Activated CD8-positive, alpha-beta memory T cell treated with anti-CD3 and anti-CD28 coated beads for 1 hour (primary cell): Measurements from ENCODE around the gene SYT1.

Experiments
- DNase-seq, 2 donors: peaks; one replicate each; pipeline ENCODE4 v3.0.0-alpha.2; 2020; ENCODE audit warnings: low read depth in 1 of 2; ENCODE audit errors: extremely low read depth in 1 of 2

Gene SYT1

DNA sequence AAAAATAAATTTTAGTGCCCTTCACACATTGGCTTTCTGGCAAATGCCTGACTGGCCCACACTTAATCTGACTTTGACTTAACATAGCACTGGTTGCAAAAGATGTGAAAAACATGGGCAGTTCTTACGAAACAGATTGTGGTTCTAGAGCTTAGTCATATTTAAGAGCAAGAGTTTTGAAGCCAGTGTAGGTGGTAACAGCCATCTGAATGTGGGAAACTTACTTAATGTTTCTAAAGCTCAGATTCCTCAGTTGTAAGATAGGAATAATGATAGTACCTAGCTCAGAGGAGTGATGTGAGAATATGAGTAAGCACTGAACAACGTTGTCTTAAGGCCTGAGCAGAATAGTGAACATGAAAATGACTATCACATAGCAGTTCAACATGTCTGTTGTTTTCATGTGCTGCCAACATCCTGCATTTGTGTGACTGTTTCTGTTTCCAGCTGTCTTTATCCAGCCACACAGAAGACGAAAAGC lies 262.7 kb downstream of the SYT1 start:
- no peak for DNase-seq

DNA sequence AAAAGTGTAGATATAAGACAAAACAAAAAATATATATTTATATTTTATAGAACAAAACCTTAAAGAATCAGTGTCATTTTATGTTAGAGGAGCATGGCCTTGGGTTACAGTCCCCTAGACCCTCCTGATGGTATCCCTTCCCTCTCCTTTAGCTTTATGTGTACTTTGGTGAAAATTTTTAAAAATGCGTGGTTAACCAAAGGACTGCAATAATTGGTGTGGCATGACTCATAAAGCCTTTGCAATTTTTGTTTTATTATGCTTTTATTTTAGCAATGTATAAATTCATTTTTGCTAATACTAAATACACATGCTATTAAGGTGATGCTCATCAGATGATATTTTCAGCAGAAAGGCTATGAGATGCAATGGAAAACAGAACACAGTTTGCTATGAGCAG lies 264.4 kb downstream of the SYT1 start:
- DNase-seq: no peak

DNA sequence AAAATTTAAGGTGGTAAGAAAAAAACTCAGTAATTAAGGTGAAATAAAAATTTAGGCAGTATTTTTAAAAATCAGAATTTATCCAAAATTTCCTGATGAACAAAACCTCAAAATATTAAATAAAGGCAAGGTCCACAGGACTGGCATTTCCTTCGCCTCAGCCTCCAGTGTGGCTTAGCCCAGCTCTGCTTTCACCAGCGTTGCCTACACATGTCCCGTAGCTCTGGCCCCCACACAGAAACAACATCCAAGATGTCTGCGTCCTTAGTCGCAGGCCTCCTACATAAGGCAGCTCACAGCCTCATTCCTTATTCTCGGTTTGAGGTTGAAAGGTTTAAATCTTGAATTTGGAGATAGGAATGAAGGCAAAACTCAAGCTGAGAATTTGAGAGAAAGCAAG lies 274.3 kb downstream of the SYT1 start:
- no peak for DNase-seq

DNA sequence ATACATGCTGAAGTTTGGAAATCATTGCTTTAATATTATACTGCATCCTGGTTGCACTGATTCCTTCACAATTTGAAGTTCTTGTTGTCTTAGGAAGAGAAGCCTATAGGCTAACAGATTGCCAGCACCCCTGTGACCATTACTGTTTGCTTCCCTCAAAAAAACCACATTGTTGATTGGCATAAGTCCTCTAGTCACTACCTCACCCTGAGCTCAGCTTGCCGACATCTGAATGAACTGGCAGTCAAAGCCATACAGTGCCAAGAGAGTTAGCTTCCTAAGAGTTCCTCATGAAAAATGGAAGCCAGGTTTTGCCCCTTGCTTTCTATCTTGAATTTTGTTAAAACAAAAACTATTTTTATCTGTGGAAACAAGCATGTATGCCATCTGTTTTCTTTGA lies 276.1 kb downstream of the SYT1 start:
- DNase-seq: no peak

DNA sequence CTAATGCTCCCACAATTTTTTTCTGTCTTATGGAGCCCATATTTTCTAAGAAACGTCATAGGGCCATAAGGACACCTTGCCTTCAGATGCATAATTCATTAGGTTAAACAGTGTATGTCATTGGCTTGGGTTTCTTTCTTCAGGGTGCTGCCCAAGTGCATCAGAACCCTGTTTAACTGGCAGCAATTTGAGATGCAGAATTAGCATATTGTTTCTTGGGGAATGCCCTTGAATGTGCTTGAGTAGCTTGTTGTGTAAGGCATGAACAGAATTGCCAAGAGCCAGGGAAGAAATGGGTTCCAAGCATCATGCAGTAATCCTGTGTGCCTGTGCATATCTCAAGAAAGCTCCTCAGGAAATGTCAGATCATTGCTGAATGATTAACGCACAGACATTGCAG lies 277.2 kb downstream of the SYT1 start:
- DNase-seq: no peak

DNA sequence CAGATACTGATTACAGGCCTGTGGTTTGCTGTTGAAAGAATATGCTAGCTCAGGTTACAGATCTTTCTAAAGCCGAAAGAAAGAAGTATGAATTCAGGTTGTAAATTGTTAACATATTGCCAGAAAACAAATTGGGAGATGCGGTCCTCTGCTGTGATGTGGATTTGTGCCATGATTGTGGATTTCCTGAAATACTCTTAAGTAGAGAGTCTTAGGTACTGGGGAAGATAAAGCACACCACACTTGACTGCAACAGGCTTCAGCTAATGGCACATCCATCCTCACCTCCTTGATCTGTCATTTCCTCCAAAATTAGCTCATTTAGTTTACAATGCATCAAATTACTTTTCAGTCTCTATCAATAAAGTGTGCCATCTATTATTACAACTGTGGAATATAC lies 279.2 kb downstream of the SYT1 start:
- DNase-seq: no peak

DNA sequence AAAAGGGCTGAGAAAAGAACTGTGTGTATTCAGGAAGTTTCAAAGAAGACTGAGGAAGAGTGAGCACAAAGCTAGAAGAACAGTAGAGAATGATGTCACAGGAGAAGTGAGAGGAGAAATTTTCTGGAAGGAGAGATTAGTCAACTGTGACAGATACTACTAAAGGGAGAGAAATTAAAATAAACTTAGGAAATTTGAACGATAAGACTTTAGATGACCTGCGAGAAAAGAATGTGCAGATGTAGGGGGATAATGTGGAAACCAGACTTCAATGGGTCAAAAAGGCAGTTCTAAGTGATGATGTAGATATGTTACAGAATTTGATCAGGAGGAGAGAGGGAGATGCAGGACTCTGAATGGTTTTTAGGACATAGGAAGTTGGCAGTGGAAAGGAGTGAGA lies 287.4 kb downstream of the SYT1 start:
- no peak for DNase-seq

DNA sequence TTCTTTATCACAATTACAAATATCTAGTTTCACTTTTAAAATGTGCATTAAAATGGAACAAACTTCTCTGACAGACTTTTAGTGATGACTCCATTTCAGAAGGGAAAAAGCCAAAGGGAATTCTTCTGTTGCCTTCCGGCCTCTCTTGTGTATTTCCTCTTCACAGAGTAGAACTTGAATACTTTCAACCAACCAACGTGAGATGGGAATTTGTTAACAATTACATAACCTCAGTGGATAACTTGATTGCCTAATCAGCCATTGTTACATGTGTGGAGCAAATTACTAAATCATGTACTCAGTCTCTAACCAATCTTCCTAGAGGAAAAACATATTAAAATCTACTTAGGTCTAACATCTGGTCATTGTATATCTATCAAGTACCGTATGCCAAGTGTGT lies 291.1 kb downstream of the SYT1 start:
- no peak for DNase-seq

DNA sequence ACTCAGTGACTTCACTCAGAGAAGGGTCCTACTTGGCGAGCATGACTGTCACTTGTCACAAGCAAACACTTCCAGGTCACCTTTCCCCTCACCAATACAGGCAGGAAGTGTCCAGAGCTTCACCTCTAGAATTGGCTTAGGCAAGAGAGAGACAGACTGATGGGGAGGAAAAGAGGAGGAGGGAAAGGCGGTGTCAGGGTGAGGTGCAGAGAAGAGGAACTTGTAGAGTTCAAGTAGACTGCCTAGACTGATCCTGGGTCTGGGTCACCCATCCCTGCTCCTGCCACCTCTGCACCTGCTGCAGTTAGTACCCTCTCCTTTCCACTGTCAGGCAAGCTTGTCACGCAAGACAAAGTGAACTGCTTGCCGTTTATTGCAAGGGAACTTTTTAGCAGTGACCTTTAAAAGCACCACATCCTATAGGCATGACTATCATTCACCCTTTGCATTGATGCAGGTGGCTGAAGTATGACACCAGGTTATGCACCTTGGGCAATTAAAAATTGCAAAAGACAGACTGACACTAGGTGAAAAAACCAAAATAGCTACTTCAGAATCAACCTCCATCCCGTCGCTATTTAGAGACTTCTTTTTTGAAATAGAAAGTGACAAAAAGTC lies 292.4 kb downstream of the SYT1 start:
- no peak for DNase-seq

DNA sequence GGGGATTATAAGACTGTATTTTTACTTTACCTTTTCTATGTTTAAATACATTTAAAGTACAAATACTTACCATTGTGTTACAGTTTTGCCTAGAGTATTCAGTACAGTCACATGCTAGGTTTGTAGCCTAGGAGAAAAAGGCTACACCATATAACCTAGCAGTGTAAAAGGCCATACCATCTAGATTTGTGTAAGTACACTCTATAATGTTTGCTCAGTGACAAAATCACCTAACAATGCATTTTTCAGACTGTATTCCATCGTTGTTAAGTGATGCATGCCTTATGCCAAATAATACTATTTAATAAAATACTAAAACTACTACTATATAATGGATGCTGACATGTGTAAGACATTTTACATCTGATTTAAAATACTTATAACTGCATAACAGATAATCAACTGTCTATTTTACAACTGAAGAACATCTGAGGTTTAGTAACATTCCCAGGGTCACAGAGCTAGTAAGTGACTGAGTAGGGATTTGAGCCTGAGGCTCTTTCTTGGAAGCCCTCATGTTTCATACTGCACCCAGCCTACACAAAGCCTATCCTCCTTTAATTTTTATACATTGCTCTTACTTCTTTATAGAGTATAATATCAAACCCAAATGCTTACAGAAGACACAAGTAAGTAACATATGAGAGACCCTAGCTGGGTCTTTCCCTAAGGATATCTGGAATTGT lies 296.8 kb downstream of the SYT1 start:
- no peak for DNase-seq

DNA sequence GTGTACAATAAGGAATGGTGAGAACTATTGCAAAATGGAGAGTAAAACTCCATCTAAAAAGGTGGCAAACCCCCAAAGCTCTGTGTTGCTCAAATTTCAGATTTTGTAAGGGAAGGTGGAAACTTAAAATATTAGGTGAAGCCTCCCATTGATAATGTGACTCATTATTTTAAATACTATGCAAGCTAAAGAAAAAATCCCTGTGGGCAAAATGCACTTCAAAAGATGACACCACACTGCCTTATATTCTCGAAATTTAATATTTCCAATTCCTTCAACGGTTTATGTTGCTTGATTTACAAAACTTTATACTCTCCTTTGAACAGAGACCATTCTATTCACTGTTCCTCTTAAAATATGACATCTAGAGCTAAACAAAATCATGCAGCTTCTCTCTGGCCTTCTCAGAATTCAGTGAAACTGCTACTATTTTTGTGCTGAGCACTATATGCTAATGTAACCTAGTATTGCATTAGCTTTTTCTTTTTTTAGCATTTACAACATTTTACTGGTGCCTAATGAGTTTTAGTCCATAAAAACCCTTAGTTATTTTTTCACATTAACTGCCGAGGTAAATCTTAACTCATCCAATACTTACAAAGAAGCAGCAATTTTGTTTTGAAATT lies 297.7 kb downstream of the SYT1 start:
- DNase-seq: no peak

DNA sequence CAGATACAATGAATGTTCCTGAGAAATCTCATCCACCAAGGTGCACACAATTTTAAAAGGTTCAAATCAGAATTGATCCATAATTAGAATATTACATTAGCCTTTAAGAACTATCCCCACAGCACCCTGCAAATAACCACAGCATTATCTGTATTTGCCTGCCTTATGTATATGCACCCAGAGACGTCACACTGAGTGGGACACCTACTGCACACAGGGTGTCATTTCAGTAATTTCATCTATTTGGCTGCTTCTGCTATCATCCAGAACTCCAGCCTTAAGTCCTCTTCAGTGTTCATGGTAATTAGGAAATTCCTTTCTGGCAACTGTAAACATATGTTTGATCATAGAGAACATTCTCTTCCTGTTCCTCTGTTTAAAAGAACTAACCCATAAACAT lies 298.4 kb downstream of the SYT1 start:
- no peak for DNase-seq

DNA sequence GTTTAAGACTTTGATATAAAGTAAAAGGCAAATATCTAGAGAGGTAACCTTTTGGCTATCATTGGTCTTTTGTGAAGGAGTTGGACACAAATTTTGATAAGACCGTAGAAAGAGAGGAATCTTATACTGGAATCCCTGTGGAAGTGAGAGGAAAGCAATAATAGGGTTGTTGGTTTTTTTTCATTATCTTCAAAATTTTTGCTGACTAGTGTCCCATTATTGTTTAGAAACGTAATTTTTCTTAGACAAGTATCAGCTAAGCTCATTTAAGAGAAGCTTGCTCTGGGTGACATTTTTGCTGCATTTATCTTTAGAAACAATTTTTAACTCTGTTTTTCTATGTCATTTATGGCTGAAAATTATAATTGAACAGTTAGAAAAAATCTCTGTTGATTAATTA lies 300.3 kb downstream of the SYT1 start:
- no peak for DNase-seq

DNA sequence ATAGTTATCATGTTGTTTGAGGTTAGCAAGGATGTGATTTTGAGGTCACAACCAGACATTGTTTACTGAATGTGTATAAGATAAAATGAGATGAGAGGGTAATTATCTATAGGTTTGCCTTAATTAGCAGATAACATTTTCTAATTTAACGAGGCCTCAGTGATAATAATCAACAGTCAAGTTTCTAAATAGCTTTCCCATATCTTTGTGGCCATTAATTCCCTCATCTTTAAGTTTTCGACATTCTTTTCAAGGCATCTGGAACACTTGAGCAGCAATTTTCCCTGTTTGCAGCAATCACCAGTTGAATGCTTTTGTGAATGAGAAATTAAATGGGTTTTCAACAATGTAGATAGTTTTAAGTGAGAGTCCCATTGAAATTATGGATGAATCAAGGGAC lies 304.1 kb downstream of the SYT1 start:
- no peak for DNase-seq

DNA sequence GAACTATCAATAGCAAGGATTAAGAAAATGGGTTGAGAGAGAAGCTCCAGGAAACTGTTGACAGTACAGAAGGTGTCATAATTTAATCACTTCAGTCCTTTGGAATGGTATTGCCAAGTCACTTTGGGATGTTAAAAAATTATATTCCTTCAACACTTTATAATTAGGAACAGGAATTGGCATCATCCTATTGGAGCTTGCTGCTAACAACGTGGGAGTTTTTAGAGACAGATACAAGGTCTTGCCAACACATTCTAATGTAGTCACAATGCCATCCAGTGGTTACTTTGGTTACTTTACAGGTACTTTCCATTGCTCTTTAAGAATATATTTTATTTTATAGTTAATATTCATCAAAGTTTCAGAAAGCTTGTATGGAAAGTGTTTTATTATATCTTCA lies 310.1 kb downstream of the SYT1 start:
- DNase-seq: no peak

DNA sequence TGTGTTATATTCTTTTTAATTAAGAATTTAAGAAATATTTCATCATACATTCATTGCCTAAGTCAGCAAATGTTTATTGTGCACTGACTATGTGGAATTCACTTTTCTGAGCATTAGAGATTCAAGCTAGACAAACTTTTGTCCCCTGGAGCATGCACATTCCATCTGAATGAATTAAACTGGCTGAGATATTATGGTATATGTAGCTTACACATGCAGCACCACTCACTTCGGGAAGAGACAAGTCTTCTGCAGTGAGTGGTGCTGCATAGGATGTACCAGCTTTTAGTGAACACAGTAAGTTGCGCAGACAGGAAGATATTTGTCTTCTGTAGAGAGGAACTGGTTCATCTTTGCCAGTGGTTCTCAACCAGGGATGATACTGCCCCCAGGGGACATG lies 318.4 kb downstream of the SYT1 start:
- no peak for DNase-seq

DNA sequence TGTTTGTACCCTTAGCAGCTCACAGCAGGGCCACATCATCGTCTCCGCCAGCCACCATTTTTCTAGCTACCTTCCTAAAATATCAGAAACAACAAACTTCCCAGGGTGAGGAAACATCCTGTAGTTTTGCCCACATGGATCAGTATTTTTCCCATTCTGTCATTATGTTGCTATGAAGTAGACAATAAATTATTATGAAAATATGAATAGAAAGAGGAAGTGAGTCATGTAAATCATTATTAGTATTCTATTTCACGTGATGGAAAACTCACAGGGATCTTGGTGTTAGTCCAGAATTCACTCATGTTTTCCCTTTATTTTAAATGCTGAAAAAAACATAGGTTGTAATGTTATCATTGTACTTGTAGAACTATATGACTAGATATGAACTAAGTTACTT lies 319.4 kb downstream of the SYT1 start:
- no peak for DNase-seq

DNA sequence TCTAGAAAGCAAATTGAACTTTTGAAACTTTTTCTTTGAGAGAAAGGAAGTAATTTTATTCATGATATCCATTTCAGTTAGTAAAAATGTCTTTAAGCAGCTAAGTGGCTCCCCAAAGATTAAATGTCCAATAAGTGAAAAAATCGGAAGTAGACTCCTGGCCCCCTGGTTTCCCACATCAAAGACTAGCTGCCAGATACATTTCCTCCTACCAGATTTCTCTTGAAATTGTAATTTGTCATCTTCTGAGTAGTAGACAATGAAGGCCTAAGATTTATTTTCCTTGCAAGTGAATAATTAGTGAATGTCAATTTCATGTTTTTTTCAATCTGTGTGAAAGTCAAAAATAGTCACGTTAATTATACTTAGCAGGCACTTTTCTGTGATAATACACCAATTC lies 321.9 kb downstream of the SYT1 start:
- DNase-seq: no peak

DNA sequence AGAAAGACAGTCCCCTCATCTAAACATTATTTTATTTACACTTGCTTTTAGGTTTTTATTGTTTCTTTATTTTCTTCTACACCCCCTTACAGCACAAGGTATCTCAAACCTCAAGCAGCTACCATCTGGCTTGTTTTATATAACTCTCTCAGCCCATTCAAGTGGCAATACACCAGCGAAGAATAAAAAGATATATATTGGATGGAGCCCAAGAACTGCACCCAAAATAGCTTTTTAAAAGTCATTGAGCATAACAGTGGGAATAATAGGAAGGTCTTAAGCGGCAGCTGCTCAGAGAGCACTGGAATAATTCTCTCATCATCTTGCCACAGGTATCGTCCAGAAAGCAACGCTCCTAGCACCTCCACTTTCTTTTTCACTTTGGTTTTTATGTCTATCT lies 322.5 kb downstream of the SYT1 start:
- no peak for DNase-seq

DNA sequence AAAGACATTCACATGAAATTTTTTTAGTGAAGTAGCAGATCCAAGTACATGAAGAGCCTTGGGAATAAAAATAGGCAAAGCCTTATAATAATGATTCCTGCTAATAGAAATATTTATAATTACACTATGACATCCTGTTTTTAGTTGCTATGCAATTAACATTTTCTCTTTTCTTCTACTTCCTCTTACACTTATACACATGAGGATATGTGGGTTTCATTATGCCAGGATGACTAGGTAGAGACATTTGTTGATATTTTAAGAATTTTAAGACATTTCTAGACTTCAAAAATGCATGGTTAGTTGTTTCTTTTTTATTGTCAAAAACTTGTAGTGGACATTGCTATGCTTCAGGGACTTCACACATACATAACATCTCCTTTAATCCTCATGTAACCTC lies 326.8 kb downstream of the SYT1 start:
- DNase-seq: no peak

DNA sequence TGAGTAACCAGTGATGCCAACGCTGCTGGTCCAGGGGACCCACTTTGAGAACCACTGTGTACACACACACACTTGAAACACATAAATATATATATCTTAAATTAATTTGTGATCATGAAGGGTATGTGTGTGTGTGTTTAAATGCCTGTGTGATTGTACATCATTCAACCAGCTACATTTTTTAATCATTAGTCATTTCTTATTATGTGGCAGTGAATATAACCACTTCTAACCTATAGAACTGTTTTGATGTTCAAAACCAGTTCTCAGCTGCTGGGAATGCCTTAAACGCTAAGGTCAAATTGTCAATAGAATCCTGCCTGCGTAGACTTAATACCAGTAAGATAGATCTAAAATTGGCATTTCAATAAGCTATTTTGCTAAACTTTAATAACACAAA lies 330.0 kb downstream of the SYT1 start:
- DNase-seq: no peak

DNA sequence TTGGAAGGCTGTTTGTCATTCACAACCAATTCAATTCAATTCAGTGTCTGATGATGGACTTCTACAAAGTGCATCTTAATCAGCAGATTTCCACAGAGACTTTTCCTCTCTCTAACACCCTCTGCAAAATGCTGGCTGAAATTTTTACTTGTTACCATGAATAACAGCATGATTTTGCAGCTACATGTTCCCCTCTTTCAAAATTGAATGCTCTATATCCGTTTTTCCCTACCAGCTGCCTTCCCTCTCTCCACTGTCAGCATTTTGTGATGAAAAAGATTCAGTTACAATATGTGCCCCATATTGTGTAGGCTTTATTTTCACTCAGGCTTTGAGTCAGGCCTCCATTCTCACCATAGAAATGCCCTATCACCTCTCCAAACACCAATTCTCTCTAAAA lies 334.6 kb downstream of the SYT1 start:
- DNase-seq: no peak

DNA sequence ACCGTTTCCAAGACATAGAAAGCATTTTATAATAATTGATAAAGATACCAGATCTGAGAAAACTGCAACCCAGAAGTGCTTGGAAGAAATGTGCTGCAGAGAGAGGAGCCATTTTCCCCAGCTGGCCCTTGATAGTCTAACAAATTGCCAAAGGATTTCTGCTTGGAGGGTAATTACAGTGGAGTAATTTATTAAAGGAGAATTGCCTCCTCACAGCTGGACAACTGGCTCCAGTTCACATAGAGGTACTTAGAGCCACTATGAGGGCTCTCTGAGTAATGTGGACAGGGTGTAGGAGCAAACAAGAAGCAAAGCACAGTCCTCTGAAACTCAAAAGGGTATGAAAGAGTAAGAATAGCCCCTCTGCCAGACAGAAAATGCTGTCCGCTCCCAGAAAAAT lies 335.6 kb downstream of the SYT1 start:
- no peak for DNase-seq
